AG04449 (cell line): ENCODE measurements around the gene POU2F1.

Source experiments
- CTCF ChIA-PET: fragments of 350-600 bp; formaldehyde crosslinking; extraction: SDS; loops from one replicate; lab custom pipeline; 2021; ENCODE audit warnings: antibody characterized with exemption; lab: Yijun Ruan, JAX
- POLR2A ChIA-PET: fragments of 400-600, 350-600 bp; formaldehyde crosslinking; extraction: SDS; loops from one replicate; lab custom pipeline; 2020; ENCODE audit warnings: antibody characterized with exemption, inconsistent platforms; lab: Yijun Ruan, JAX
- DNase-seq: peaks from one replicate; pipeline ENCODE4 v3.0.0-alpha.2; 2010; ENCODE audit warnings: low read depth, low spot score
- H3K4me3 ChIP-seq: 2 replicates; pipeline ENCODE4 v1.5.1; 2011; ENCODE audit warnings: low read depth, mild to moderate bottlenecking, control low read depth, low read length
- CTCF ChIP-seq: IDR thresholded peaks from one replicate; pipeline ENCODE4 v1.5.1; 2011; ENCODE audit warnings: mild to moderate bottlenecking, moderate library complexity, low read length, control low read depth, inconsistent platforms; ENCODE audit not compliant: insufficient read depth; ENCODE audit errors: missing control alignments

Gene POU2F1

DNA sequence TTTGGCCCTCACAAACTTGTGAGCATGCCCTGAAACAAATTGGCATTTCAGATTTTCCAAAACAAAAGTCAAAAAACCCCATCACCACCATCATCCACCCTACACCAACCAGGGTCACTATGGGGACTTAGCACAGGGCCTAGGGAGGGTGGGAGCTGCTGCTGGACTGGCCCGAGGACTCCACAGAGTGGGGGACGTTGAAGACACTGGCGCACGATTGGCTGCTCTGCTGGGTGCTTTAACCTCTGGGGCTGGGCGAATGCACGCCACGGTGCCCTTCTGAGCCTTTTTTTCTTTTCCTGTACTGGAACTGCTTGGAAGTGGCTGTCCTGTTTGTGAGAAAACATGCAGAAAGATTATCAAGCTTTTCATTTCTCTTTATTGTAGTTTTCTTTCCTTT is 204.8 kb downstream of the POU2F1 start:
- no peak overlapping the region for H3K4me3 ChIP-seq
- POLR2A ChIA-PET: no interaction called here
- CTCF ChIA-PET: interaction anchor here (1.2 to 2.5 kb wide), 3 partner anchors 15 to 29 kb away, joined by 3 to 11 read pairs (median 4); no protein-coding TSS in a partner anchor
- no peak for TF ChIP-seq CTCF
- no peak for DNase-seq

GRCh38 chr1:167426716-167427115 is 206.0 kb downstream of the POU2F1 start:
- POLR2A ChIA-PET: no interaction called here
- no peak for TF ChIP-seq CTCF
- H3K4me3 ChIP-seq: no peak overlapping the region
- DNase-seq: no peak
- CTCF ChIA-PET: interaction anchor here (1.4 to 2.5 kb wide), 3 partner anchors 14 to 107 kb away, joined by 3 to 11 read pairs (median 3); no protein-coding TSS in a partner anchor

- no peak overlapping the region for H3K4me3 ChIP-seq
- ChIA-PET POLR2A (no interaction called here), CTCF (interaction anchor here (1.4 kb wide), 1 partner anchor 25 kb away, joined by 3 read pairs; no protein-coding TSS in a partner anchor)
- no peak for TF ChIP-seq CTCF
- no peak for DNase-seq
Observed at GRCh38 chr1:167427848-167428247, 207.2 kb downstream of the POU2F1 start.

- DNase-seq: no peak
- no peak for TF ChIP-seq CTCF
- ChIA-PET POLR2A (no interaction called here), CTCF (no interaction called here)
- H3K4me3 ChIP-seq: no peak overlapping the region
Observed at GRCh38 chr1:167428395-167428794, 207.7 kb downstream of the POU2F1 start.

- H3K4me3 ChIP-seq: no peak overlapping the region
- POLR2A ChIA-PET: no interaction called here
- DNase-seq: no peak
- CTCF ChIA-PET: interaction anchor here (1.0 to 1.4 kb wide), 2 partner anchors 12 to 13 kb away, joined by 3 read pairs; no protein-coding TSS in a partner anchor
- no peak for TF ChIP-seq CTCF
Observed at GRCh38 chr1:167429612-167430011, 208.9 kb downstream of the POU2F1 start.

DNA sequence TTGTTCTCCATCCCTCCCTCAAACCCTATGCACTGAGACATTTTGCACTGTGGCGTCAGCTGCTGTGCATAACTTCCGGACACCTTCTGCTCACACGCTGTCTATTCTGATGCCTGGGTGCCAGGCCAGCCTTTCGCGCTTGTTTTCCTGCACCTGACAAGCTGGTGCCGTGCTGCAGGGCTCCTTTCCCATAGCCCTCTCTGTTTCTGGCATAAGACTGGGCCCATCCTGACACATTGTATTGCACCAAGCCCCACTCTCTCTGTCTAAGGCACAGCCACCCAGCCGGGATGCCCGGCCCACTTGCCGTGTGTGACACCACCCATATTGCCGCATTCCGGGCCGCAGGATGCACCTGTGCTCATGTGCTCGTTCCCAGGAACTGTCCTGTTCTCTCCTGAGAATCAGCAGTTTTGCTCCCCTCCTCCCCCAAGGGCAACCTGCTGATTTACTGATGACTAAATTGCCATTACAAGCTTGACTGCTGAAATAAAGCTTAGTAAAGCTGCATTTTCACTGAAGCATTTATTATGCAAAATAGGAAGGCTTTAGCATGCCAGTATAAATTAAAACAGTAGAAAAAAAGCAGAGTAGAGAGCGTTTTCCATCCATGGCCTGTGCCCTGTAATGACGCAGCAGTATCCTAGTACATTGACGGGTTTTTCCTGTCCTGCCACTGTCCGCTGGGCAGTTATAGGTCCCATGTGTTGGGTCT is 209.6 kb downstream of the POU2F1 start:
- CTCF ChIA-PET: interaction anchor here (1.0 to 1.4 kb wide), 3 partner anchors 11 to 14 kb away, joined by 3 read pairs; no protein-coding TSS in a partner anchor
- TF ChIP-seq CTCF: no peak
- no peak overlapping the region for H3K4me3 ChIP-seq
- no peak for DNase-seq
- POLR2A ChIA-PET: no interaction called here
